GM19023 (cell line): ENCODE data around the gene STYXL2.

Experiments
- ATAC-seq: cut with Tn5 transposase; IDR thresholded peaks from one replicate; pipeline ENCODE4 v1.9.1; 2021; ENCODE audit warnings: mild to moderate bottlenecking, moderate library complexity; ENCODE audit not compliant: unreplicated experiment

STYXL2 gene

DNA sequence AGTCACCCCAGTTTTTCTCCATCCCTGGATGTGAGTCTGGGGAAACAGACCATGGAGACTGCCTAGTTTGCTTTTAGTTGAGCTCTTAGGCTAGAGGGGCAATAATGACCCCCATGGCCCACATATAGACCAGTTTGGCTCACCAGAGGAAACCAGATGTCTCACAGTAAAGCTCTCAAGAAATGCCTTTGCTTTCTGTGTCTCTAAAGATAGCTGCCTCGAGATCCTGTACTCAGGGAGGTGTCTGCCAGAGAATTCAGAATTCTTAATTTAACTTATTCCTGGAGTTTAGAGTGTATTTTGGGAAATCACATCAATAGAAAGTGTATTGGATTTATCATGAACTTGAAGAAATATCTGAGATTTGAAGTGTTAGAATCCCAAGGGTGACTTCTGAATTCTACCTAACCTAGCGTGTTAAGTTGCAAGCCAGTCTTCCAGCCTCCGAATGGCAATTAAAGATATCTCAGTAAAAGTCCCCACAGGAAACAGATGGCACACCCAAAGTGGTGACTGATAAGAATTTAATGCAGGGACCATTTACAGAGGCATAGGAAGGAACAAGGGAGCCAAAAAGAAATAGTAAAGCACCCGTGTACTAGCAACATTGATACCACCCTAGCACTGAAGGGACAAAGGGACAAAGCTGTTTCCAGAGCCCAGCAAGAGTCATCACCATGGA is 37.1 kb downstream of the STYXL2 start:
- no peak for ATAC-seq

GRCh38 chr1:167132301-167133010 is 38.6 kb downstream of the STYXL2 start:
- ATAC-seq = no peak

GRCh38 chr1:167135281-167135840 is 41.5 kb downstream of the STYXL2 start:
- no peak for ATAC-seq

DNA sequence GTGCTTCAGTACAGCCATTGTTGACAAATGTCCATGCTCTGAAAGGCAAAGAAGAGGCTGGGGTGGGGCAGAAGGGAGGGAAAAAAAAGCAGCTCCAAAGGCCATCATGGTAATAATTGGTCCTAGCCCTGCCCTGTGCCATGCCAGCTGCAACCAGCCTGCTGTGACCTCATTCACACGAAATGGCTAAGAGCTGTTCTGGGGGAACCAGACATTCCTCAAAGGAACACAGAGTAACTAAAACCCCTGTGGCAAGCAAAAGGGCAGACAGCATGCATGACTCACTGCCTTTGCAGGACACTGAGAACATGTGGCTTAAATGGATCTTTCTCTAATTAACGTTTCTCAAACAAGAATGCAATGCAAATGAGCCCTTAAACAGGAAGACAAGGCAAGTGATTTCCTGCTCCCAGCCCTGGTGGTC is 42.3 kb downstream of the STYXL2 start:
- ATAC-seq = no peak

- no peak for ATAC-seq
Measured at GRCh38 chr1:167136806-167137205, 42.9 kb downstream of the STYXL2 start.

- ATAC-seq = no peak
Measured at GRCh38 chr1:167137332-167137781, 43.5 kb downstream of the STYXL2 start.

- no peak for ATAC-seq
Measured at GRCh38 chr1:167137793-167138510, 44.1 kb downstream of the STYXL2 start.

DNA sequence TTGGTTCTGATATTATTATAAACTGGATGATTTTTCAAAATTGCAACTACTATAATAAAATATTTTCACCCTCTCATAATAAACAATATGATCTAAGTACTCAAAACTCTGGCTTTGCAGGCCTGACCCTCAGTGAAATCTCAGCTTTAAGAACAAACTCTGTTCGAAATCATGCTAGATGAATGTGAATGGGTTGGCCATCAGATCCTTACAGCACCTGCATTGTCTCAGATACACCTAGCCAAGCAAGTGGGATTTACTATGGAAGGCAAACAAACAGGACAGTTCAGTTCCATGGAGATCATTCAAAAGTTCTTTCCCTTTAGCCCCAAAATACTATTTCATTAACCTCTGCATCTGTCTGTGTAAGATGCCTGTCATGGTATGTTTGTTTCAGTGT is 44.8 kb downstream of the STYXL2 start:
- no peak for ATAC-seq

- ATAC-seq = no peak
Measured at GRCh38 chr1:167141963-167142362, 48.1 kb downstream of the STYXL2 start.
